Keratinocyte (primary cell): ENCODE results near the gene SNRPA1. TPM values are rescaled to one million over a fixed set of nuclear protein-coding genes. Genes with fewer than 3 reads are reported as not detected.

Source experiments
- DNase-seq: peaks from one replicate; pipeline ENCODE4 v3.0.0-alpha.2; 2011; ENCODE audit warnings: low read depth, missing footprints, low spot score
- FAIRE-seq: peaks from 2 replicates; lab custom pipeline; 2011; peaks lifted over from hg19 to GRCh38; lab: Jason Lieb, UNC
- H2AFZ ChIP-seq: 2 replicates; pipeline ENCODE4 v1.6.0; 2012; ENCODE audit warnings: low read length, control low read depth, inconsistent platforms; ENCODE audit not compliant: control insufficient read depth
- H3K27ac ChIP-seq: 2 replicates; pipeline ENCODE4 v1.5.1; 2011; ENCODE audit warnings: low read length; ENCODE audit not compliant: control insufficient read depth, insufficient read depth
- H3K27me3 ChIP-seq: 3 replicates; pipeline ENCODE4 v1.6.0; 2011; ENCODE audit warnings: low read length; ENCODE audit not compliant: control insufficient read depth, insufficient read depth; ENCODE audit errors: extremely low read depth
- H3K36me3 ChIP-seq, 2 experiments: 2 replicates in 1 of 2; 3 replicates in 1 of 2; pipeline ENCODE4 v1.5.1; 2011; ENCODE audit warnings: low read length in 2 of 2, mild to moderate bottlenecking in 1 of 2; ENCODE audit not compliant: control insufficient read depth in 2 of 2, insufficient read depth in 2 of 2; ENCODE audit errors: extremely low read depth in 1 of 2
- H3K4me1 ChIP-seq: 3 replicates; pipeline ENCODE4 v1.5.1; 2011; ENCODE audit warnings: low read length; ENCODE audit not compliant: control insufficient read depth, insufficient read depth; ENCODE audit errors: extremely low read depth
- H3K4me2 ChIP-seq: 3 replicates; pipeline ENCODE4 v1.6.0; 2011; ENCODE audit warnings: low read depth, low read length; ENCODE audit not compliant: control insufficient read depth, insufficient read depth; ENCODE audit errors: extremely low read depth
- H3K4me3 ChIP-seq, 3 experiments: fragments of 200-600 bp in 1 of 3; sonication (generic) in 1 of 3; 2 replicates in 2 of 3; 3 replicates in 1 of 3; pipeline ENCODE4 v1.5.1; 2011 to 2016; ENCODE audit warnings: low read length in 3 of 3, mild to moderate bottlenecking in 3 of 3, control low read depth in 2 of 3, inconsistent platforms in 1 of 3, low read depth in 1 of 3, mixed read lengths in 1 of 3, mixed run types in 1 of 3, moderate library complexity in 1 of 3; ENCODE audit not compliant: control insufficient read depth in 2 of 3, insufficient read depth in 2 of 3; ENCODE audit errors: extremely low read depth in 1 of 3
- H3K79me2 ChIP-seq: 2 replicates; pipeline ENCODE4 v1.6.0; 2012; ENCODE audit warnings: low read length; ENCODE audit not compliant: control insufficient read depth, insufficient read depth
- H3K9ac ChIP-seq: 3 replicates; pipeline ENCODE4 v1.6.0; 2011; ENCODE audit warnings: low read length; ENCODE audit not compliant: control insufficient read depth, insufficient read depth; ENCODE audit errors: extremely low read depth
- H3K9me1 ChIP-seq: 3 replicates; pipeline ENCODE4 v1.6.0; 2011; ENCODE audit warnings: low read length; ENCODE audit not compliant: control insufficient read depth, insufficient read depth; ENCODE audit errors: extremely low read depth
- H3K9me3 ChIP-seq: 2 replicates; pipeline ENCODE4 v1.5.1; 2012; ENCODE audit warnings: low read depth, low read length; ENCODE audit not compliant: control insufficient read depth
- H4K20me1 ChIP-seq: 3 replicates; pipeline ENCODE4 v1.6.0; 2011; ENCODE audit warnings: low read length; ENCODE audit not compliant: control insufficient read depth, insufficient read depth; ENCODE audit errors: extremely low read depth
- EZH2 ChIP-seq: IDR thresholded peaks from one replicate; pipeline ENCODE4 v1.6.1; 2012; ENCODE audit warnings: inconsistent platforms, mild to moderate bottlenecking, low read length, moderate library complexity
- dilution Hi-C: fragments of 300-500 bp; cut with MboI; formaldehyde crosslinking; loops from one replicate; pipeline ENCODE4 v1.7.0; 2020; ENCODE audit warnings: low sequenced_read_pairs; ENCODE audit not compliant: extremely low pct_ligation_motif_present
- polyA plus RNA-seq, 5 experiments: library from polyadenylated mRNA; depleted of rRNA in 3 of 5; stranded (reverse) in 3 of 5; stranded (forward) in 1 of 5; unstranded in 1 of 5; fragments of >200 nt; gene quantifications; 1 replicate in 1 of 5; 2 replicates in 3 of 5; 3 replicates in 1 of 5; pipeline versions ENCODE4 v1.2.1 to v1.2.3, GENCODE V29; 2011 to 2012; ENCODE audit warnings: missing spikeins in 2 of 5, low read depth in 1 of 5, low replicate concordance in 1 of 5
- TF ChIP-seq, protein P1 (sequence below), 3 experiments: IDR thresholded peaks in 1 of 3; conservative IDR thresholded peaks in 1 of 3; optimal IDR thresholded peaks in 1 of 3; 2 replicates in 2 of 3; 3 replicates in 1 of 3; pipeline versions ENCODE3 to v1.5.1; 2011; ENCODE audit warnings: low read length in 3 of 3, mild to moderate bottlenecking in 3 of 3, moderate library complexity in 2 of 3, control low read depth in 1 of 3, inconsistent platforms in 1 of 3; ENCODE audit not compliant: insufficient read depth in 2 of 3; ENCODE audit errors: extremely low read depth in 1 of 3

SNRPA1 gene
- polyA plus RNA-seq, 1 donor (not counting 4 experiments of a cell fraction or from before 2014, with no cell fraction given), result 106 TPM

DNA sequence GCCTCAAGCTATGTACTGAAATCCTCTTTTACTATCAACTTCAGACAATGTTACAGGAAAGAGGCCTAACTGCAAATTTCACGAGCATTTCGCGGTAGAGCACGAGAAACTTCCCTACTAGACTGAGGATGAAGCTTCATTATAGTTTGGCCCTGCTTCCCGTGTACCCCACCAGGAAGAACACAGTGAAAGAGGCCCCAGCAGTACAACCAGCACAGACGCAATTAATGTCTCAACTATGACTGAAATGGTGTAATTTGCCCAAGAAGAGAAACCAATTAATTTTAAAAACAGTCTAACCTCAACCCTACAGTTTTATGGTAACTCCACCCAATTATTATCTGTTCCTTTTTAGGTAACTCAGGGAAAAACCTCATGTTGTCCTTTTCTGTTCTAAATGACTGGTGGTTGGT, 55.3 kb downstream of the SNRPA1 start:
- no peak overlapping the region for H3K27ac ChIP-seq
- no peak for TF ChIP-seq EZH2
- TF ChIP-seq, protein P1, sequence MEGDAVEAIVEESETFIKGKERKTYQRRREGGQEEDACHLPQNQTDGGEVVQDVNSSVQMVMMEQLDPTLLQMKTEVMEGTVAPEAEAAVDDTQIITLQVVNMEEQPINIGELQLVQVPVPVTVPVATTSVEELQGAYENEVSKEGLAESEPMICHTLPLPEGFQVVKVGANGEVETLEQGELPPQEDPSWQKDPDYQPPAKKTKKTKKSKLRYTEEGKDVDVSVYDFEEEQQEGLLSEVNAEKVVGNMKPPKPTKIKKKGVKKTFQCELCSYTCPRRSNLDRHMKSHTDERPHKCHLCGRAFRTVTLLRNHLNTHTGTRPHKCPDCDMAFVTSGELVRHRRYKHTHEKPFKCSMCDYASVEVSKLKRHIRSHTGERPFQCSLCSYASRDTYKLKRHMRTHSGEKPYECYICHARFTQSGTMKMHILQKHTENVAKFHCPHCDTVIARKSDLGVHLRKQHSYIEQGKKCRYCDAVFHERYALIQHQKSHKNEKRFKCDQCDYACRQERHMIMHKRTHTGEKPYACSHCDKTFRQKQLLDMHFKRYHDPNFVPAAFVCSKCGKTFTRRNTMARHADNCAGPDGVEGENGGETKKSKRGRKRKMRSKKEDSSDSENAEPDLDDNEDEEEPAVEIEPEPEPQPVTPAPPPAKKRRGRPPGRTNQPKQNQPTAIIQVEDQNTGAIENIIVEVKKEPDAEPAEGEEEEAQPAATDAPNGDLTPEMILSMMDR (optimal IDR thresholded peaks at IDR 0.05 in 1 of 3, IDR thresholded peaks at IDR 0.05 in 1 of 3, conservative IDR thresholded peaks at IDR 0.05 in 1 of 3; ENCODE audit: extremely low read depth in 1 of 3, insufficient read depth in 2 of 3, low read length in 3 of 3), result no peak

GRCh38 chr15:101237251-101237650, 57.8 kb downstream of the SNRPA1 start:
- Histone ChIP-seq H2AFZ (no peak overlapping the region), H3K36me3 (peaks cover 7 to 25% of the 10 kb centered on the region in 2 experiments), H3K4me1 (peaks cover 29% of the 10 kb centered on the region), H3K9me1 (peaks cover 4% of the 10 kb centered on the region), H4K20me1 (peaks cover 7% of the 10 kb centered on the region), H3K27me3 (no peaks in the 10 kb centered on the region), H3K9ac (no peak overlapping the region), H3K4me3 (no peak overlapping the region), H3K27ac (no peak overlapping the region), H3K4me2 (no peak overlapping the region), H3K9me3 (no peaks in the 10 kb centered on the region), H3K79me2 (peaks cover 90% of the 10 kb centered on the region)
- DNase-seq (no peak), FAIRE-seq (no peak)
- TF ChIP-seq, protein P1 (optimal IDR thresholded peaks at IDR 0.05 in 1 of 3, IDR thresholded peaks at IDR 0.05 in 1 of 3, conservative IDR thresholded peaks at IDR 0.05 in 1 of 3; ENCODE audit: extremely low read depth in 1 of 3, insufficient read depth in 2 of 3, low read length in 3 of 3), result no peak
- no peak for TF ChIP-seq EZH2
- dilution Hi-C loops, result no loop called here

More for the DNA sequence above, 55.3 kb downstream of the SNRPA1 start:
- H3K4me2 ChIP-seq, result no peak overlapping the region
- H4K20me1 ChIP-seq, result peaks cover 21% of the 10 kb centered on the region
- peaks cover 20% of the 10 kb centered on the region for H3K4me1 ChIP-seq
- dilution Hi-C loops, result no loop called here
- H3K27me3 ChIP-seq, result no peaks in the 10 kb centered on the region
- H3K36me3 ChIP-seq, result peaks cover 10 to 16% of the 10 kb centered on the region in 2 experiments
- H3K9me3 ChIP-seq, result no peaks in the 10 kb centered on the region
- FAIRE-seq (no peak), DNase-seq (no peak)
- H2AFZ ChIP-seq, result no peak overlapping the region
- H3K9ac ChIP-seq, result no peak overlapping the region
- H3K4me3 ChIP-seq, result no peak overlapping the region
- peaks cover 95% of the 10 kb centered on the region for H3K79me2 ChIP-seq
- peaks cover 6% of the 10 kb centered on the region for H3K9me1 ChIP-seq
